SU-DHL-6 (cell line): ENCODE measurements around the gene MOB3B.

Experiments used
- EZH2phosphoT487 ChIP-seq: fragments of 200-600 bp; sonication (generic), shearing (Covaris generic); conservative IDR thresholded peaks from 2 replicates; pipeline ENCODE4 v1.6.1; 2018; ENCODE audit warnings: mild to moderate bottlenecking, antibody characterized with exemption, low read length, moderate library complexity, mixed read lengths
- TF ChIP-seq, protein P1 (sequence below): fragments of 200-600 bp; sonication (generic); IDR thresholded peaks from one replicate; pipeline ENCODE4 v1.5.1; 2017; ENCODE audit warnings: antibody characterized with exemption, mild to moderate bottlenecking, low read length, moderate library complexity; ENCODE audit not compliant: insufficient read depth, poor library complexity, severe bottlenecking

DNA sequence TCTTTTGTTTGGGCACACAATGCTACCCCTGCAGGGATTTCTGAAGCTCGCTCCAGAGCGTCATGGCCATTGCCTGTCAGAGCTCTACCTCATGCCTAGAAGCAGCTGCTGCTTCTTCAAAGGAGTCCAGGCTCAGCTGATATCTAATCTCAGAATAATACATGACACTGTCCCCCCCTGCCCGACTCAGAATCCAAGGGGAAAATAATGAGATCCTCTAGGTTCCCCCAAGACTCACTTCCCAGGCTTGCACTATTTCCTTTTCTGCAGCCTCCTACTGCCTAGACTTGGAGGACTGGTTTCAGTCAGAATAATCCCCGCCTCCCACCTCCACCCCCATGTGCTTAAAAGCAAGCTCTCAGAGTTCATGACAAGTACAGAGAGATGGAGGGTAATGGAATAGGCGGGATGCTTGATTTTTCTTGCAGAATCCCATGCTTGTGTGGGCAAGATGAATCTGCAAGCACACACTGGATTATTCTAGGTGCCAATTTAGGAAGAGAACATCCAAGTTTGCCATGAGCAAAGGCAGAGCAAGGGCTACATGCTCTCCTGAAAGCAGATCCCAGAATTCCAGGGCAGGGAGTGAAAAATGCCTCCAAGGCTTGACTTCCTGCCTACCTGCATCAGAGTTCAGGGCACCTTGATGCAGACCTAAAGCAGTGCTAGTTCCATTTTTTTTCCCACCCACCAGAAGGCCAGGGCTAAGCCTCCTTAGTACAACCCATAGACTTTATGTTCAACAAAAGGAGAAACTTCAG, 102.9 kb downstream of the MOB3B start:
- TF ChIP-seq, protein P1, sequence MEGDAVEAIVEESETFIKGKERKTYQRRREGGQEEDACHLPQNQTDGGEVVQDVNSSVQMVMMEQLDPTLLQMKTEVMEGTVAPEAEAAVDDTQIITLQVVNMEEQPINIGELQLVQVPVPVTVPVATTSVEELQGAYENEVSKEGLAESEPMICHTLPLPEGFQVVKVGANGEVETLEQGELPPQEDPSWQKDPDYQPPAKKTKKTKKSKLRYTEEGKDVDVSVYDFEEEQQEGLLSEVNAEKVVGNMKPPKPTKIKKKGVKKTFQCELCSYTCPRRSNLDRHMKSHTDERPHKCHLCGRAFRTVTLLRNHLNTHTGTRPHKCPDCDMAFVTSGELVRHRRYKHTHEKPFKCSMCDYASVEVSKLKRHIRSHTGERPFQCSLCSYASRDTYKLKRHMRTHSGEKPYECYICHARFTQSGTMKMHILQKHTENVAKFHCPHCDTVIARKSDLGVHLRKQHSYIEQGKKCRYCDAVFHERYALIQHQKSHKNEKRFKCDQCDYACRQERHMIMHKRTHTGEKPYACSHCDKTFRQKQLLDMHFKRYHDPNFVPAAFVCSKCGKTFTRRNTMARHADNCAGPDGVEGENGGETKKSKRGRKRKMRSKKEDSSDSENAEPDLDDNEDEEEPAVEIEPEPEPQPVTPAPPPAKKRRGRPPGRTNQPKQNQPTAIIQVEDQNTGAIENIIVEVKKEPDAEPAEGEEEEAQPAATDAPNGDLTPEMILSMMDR: no peak
- TF ChIP-seq EZH2phosphoT487: no peak
